ENCODE data around the gene C11orf68.
A peak's percentile ranks its signal among the peaks of the same experiment; 100 is the strongest.

Gene C11orf68

DNA sequence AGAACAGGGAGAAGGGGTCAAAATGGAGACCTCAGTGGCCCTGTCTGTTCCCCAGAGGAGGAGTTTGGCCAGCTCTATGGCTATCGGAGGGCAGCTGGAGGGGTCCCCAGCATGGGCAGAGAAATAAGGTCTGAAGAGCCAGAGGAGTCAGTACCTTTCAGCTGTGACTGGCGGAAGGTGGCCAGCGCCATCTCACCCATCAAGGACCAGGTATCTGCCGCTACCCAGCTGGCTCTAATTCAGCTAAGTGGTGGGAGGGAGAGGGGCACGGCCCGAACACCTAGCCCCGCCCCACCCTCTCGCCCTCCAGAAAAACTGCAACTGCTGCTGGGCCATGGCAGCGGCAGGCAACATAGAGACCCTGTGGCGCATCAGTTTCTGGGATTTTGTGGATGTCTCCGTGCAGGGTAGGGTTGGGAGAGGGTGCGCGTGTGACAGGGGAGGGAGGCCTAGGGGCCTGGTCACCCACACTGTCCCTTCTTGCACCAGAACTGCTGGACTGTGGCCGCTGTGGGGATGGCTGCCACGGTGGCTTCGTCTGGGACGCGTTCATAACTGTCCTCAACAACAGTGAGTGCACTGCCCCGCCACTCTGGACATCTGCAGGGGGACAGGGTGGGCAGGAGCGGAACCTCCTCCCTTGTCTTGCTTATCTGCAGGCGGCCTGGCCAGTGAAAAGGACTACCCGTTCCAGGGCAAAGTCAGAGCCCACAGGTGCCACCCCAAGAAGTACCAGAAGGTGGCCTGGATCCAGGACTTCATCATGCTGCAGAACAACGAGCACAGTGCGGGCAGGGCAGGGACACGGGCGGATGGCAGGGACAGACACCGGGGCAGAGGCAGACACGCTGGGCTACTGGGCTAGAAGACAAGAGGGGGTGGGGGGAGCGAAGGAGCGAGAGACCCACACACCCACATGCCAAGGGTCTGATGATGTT lies 36.5 kb downstream of the C11orf68 start:
- no peak overlapping the region for H3K4me3 ChIP-seq (ENCODE audit: low read depth, low read length)
- DNase-seq (ENCODE audit: low read depth) = no peak
- TF ChIP-seq, protein P1, sequence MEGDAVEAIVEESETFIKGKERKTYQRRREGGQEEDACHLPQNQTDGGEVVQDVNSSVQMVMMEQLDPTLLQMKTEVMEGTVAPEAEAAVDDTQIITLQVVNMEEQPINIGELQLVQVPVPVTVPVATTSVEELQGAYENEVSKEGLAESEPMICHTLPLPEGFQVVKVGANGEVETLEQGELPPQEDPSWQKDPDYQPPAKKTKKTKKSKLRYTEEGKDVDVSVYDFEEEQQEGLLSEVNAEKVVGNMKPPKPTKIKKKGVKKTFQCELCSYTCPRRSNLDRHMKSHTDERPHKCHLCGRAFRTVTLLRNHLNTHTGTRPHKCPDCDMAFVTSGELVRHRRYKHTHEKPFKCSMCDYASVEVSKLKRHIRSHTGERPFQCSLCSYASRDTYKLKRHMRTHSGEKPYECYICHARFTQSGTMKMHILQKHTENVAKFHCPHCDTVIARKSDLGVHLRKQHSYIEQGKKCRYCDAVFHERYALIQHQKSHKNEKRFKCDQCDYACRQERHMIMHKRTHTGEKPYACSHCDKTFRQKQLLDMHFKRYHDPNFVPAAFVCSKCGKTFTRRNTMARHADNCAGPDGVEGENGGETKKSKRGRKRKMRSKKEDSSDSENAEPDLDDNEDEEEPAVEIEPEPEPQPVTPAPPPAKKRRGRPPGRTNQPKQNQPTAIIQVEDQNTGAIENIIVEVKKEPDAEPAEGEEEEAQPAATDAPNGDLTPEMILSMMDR (IDR thresholded peaks at IDR 0.05; ENCODE audit: control insufficient read depth, extremely low read depth, insufficient read depth) = no peak

DNA sequence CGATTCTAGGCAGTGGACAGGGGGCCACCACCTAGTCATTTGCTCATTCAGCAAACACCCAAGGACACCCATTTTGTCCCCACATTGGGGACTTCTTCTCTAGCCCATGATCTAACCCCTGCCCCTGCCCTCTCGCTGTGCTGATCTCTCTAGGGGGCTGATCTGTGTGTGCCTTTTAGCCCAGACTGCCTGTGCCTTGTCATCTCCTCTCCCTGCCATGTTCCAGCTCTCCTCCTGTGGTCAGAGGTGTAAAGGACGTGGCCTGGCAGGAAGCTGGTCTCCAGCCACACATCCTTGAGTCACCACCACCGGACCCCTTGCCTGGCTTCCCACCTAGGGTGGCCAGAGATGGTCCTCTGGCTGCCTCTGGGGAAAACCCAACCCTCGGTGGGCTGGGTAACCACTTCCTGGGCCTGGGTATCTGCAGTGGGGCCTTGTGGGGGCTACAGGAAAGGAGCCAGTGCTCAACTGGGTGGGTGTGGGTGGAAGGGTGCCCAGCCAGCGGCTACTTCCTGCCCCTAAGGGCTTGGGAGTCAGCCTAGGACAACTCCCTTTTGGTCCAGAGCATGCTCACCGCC lies 37.9 kb downstream of the C11orf68 start:
- DNase-seq (ENCODE audit: low read depth) = no peak
- TF ChIP-seq, protein P1 (IDR thresholded peaks at IDR 0.05; ENCODE audit: control insufficient read depth, extremely low read depth, insufficient read depth) = no peak
- H3K4me3 ChIP-seq (ENCODE audit: low read depth, low read length) = no peak overlapping the region

DNA sequence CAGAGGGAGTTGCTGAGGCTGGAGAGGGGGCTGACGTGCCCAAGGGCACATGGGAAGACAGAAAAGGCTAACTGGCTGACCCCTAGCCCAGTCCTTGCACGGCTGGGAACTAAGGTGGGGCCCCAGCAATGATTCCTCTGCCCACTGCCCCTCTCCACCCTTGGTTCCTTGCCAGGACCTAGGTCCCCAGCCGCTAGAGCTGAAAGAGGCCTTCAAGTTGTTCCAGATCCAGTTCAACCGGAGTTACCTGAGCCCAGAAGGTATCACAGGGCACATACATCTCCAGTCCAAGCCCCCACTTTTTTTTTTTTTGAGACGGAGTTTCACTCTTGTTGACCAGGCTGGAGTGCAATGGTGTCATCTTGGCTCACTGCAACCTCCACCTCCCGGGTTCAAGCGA lies 38.8 kb downstream of the C11orf68 start:
- TF ChIP-seq, protein P1 (IDR thresholded peaks at IDR 0.05; ENCODE audit: control insufficient read depth, extremely low read depth, insufficient read depth) = no peak
- no peak overlapping the region for H3K4me3 ChIP-seq (ENCODE audit: low read depth, low read length)
- DNase-seq (ENCODE audit: low read depth) = no peak

DNA sequence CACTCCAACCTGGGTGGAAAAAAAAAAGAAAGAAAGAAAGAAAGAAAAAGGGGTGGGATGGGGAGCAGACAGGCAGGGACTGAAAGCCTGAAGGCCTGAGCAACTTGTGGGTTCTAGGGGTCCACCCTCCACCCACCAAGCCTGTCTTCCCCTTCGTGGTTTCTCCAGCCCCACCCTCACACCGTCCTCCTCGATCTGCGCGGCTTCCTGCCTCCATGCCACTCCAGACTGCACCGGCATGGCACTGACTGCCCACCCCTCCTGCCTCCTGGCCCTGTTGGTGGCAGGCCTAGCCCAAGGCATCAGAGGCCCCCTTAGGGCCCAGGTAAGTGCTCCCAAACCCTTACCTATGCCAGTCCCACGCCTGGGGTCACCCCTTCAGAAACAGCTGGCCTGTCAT lies 39.2 kb downstream of the C11orf68 start, which contains the start of gene CTSW:
CTSW (plus strand) TSS at position 221 of the 400 bp plus-strand sequence; CDS start at position 239, 18 bp downstream.
- no peak within 1 kb of the TSS for H3K4me3 ChIP-seq (ENCODE audit: low read depth, low read length)
- TF ChIP-seq, protein P1 (IDR thresholded peaks at IDR 0.05; ENCODE audit: control insufficient read depth, extremely low read depth, insufficient read depth) = no peak
- DNase-seq (ENCODE audit: low read depth) = no peak

DNA sequence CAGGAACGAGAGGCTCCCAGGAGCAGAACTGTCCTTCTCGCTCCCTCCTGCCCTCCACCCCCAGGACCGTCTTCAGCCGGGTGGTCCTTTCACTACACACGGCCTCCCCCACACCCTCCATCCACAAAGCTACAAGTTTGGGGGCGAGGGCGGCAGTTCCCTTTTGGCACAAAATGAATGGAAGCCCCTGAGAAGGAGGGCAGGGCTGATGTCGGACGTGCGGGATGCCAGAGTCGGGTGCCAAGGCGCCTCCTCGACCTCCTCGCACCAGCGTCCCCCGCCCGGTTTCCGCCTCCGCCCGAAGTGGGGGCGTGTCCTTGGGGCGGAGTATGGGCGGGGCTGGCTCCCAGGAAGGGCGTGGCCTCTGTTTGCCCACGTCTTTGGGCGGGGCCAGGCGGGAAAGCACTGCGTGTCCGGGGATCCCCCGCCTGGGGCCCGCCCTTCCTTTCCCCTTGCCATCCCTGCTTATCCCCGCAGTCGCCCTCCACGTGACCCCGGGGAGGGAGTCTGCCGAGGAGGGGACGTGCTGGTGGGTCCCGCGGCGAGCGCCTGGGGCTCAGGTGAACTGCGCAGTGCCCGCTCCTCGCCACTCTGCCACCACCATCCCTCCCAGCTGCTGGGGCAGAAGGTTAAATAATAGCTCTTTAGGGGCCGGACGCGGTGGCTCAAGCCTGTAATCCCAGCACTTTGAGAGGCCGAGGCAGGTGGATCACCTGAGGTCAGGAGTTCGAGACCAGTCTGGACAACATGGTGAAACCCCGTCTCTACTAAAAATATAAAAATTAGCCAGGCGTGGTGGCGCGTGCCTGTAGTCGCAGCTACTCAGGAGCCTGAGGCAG lies 45.3 kb downstream of the C11orf68 start:
- H3K4me3 ChIP-seq (ENCODE audit: low read depth, low read length) = peak overlapping the region; percentile 52
- TF ChIP-seq, protein P1 (IDR thresholded peaks at IDR 0.05; ENCODE audit: control insufficient read depth, extremely low read depth, insufficient read depth) = no peak
- DNase-seq (ENCODE audit: low read depth) = no peak

DNA sequence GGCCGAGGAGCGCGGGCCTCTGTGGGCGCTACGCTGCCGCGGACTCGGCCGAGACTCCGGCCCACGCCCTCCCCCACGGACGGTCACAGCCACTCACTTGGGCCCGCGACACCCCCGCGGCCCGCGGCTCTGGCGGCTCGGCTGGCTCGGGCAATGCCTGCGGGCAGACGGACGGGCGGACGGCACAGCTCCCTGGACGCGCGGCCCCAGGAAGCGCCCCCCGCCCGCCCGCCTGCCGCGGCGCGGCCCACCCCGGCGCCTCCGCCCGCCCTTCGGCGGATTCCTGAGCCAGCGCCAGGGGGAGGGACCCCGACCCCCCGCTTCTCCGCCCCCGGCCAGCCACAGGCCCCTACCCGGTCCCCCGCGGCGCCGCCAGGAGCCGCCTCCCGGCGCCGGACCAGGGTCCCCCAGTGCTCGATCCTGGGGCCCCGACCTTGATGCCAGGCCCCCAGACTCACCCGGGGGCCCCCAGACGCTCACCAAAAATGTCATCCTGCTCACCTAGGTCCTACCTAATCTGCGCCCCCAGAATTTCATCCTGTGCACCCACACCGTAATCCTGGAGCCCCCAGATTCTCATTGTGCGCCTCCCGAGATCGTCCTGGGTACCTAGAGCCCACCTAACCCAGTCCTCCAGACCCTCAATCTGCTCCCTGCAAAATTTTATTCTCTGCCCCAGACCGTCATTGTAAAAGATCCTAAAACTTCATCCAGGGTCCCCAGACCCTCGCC lies 46.1 kb downstream of the C11orf68 start, which contains the start of gene EFEMP2:
EFEMP2 (minus strand) TSS at position 215 of the 732 bp plus-strand sequence. CDS start 446 bp downstream, outside the sequence.
- H3K4me3 ChIP-seq (ENCODE audit: low read depth, low read length) = peak within 1 kb of the TSS; percentile 52
- no peak for DNase-seq (ENCODE audit: low read depth)
- TF ChIP-seq, protein P1 (IDR thresholded peaks at IDR 0.05; ENCODE audit: control insufficient read depth, extremely low read depth, insufficient read depth) = no peak
